ENCODE measurements around the gene SNRNP70.
"Not testable (repeated sequence)": the region's sequence is repeated elsewhere in the genome, so short reads cannot be mapped to it uniquely, and the experiment has no call there.

DNA sequence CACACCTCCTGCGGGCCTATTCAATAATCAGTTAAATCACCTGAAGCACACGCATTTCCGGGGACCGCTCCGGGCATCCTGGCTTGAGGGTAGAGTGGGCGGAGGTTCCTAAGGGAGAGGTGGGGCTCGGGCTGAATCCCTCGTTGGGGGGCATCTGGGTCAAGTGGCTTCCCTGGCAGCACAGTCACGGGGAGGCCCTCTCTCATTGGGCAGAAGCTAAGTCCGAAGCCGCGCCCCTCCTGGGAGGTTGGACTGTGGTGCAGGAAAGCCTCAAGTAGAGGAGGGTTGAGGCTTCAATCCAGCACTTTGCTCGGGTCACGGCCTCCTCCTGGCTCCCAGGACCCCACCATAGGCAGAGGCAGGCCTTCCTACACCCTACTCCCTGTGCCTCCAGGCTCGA is 41.7 kb upstream of the SNRNP70 start, which contains the start of gene CGB5:
- TF ChIP-seq, protein P1, sequence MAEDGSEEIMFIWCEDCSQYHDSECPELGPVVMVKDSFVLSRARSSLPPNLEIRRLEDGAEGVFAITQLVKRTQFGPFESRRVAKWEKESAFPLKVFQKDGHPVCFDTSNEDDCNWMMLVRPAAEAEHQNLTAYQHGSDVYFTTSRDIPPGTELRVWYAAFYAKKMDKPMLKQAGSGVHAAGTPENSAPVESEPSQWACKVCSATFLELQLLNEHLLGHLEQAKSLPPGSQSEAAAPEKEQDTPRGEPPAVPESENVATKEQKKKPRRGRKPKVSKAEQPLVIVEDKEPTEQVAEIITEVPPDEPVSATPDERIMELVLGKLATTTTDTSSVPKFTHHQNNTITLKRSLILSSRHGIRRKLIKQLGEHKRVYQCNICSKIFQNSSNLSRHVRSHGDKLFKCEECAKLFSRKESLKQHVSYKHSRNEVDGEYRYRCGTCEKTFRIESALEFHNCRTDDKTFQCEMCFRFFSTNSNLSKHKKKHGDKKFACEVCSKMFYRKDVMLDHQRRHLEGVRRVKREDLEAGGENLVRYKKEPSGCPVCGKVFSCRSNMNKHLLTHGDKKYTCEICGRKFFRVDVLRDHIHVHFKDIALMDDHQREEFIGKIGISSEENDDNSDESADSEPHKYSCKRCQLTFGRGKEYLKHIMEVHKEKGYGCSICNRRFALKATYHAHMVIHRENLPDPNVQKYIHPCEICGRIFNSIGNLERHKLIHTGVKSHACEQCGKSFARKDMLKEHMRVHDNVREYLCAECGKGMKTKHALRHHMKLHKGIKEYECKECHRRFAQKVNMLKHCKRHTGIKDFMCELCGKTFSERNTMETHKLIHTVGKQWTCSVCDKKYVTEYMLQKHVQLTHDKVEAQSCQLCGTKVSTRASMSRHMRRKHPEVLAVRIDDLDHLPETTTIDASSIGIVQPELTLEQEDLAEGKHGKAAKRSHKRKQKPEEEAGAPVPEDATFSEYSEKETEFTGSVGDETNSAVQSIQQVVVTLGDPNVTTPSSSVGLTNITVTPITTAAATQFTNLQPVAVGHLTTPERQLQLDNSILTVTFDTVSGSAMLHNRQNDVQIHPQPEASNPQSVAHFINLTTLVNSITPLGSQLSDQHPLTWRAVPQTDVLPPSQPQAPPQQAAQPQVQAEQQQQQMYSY (CRISPR knock-in tag; IDR thresholded peaks at IDR 0.05), result not testable (repeated sequence)
- not testable (repeated sequence) for TF ChIP-seq MAZ (IDR thresholded peaks at IDR 0.05; ENCODE audit: borderline replicate concordance, low read depth, low read length); MAZ (CRISPR knock-in tag; IDR thresholded peaks at IDR 0.05; ENCODE audit: low read depth); ZNF282 (IDR thresholded peaks at IDR 0.05; ENCODE audit: partially characterized antibody); KDM1A (CRISPR knock-in tag; IDR thresholded peaks at IDR 0.05)
- TF ChIP-seq, protein P2, sequence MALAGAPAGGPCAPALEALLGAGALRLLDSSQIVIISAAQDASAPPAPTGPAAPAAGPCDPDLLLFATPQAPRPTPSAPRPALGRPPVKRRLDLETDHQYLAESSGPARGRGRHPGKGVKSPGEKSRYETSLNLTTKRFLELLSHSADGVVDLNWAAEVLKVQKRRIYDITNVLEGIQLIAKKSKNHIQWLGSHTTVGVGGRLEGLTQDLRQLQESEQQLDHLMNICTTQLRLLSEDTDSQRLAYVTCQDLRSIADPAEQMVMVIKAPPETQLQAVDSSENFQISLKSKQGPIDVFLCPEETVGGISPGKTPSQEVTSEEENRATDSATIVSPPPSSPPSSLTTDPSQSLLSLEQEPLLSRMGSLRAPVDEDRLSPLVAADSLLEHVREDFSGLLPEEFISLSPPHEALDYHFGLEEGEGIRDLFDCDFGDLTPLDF (CRISPR knock-in tag; IDR thresholded peaks at IDR 0.05), result not testable (repeated sequence)
- TF ChIP-seq, protein P3, sequence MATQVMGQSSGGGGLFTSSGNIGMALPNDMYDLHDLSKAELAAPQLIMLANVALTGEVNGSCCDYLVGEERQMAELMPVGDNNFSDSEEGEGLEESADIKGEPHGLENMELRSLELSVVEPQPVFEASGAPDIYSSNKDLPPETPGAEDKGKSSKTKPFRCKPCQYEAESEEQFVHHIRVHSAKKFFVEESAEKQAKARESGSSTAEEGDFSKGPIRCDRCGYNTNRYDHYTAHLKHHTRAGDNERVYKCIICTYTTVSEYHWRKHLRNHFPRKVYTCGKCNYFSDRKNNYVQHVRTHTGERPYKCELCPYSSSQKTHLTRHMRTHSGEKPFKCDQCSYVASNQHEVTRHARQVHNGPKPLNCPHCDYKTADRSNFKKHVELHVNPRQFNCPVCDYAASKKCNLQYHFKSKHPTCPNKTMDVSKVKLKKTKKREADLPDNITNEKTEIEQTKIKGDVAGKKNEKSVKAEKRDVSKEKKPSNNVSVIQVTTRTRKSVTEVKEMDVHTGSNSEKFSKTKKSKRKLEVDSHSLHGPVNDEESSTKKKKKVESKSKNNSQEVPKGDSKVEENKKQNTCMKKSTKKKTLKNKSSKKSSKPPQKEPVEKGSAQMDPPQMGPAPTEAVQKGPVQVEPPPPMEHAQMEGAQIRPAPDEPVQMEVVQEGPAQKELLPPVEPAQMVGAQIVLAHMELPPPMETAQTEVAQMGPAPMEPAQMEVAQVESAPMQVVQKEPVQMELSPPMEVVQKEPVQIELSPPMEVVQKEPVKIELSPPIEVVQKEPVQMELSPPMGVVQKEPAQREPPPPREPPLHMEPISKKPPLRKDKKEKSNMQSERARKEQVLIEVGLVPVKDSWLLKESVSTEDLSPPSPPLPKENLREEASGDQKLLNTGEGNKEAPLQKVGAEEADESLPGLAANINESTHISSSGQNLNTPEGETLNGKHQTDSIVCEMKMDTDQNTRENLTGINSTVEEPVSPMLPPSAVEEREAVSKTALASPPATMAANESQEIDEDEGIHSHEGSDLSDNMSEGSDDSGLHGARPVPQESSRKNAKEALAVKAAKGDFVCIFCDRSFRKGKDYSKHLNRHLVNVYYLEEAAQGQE (IDR thresholded peaks at IDR 0.05; ENCODE audit: borderline replicate concordance in 1 of 2, low read depth in 1 of 2, low read length in 2 of 2), result not testable (repeated sequence)
- TF ChIP-seq, protein P4, sequence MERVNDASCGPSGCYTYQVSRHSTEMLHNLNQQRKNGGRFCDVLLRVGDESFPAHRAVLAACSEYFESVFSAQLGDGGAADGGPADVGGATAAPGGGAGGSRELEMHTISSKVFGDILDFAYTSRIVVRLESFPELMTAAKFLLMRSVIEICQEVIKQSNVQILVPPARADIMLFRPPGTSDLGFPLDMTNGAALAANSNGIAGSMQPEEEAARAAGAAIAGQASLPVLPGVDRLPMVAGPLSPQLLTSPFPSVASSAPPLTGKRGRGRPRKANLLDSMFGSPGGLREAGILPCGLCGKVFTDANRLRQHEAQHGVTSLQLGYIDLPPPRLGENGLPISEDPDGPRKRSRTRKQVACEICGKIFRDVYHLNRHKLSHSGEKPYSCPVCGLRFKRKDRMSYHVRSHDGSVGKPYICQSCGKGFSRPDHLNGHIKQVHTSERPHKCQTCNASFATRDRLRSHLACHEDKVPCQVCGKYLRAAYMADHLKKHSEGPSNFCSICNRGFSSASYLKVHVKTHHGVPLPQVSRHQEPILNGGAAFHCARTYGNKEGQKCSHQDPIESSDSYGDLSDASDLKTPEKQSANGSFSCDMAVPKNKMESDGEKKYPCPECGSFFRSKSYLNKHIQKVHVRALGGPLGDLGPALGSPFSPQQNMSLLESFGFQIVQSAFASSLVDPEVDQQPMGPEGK (CRISPR knock-in tag; IDR thresholded peaks at IDR 0.05), result not testable (repeated sequence)
